ENCODE data around the gene PCNX2. TPM values are rescaled to one million over a fixed set of nuclear protein-coding genes. Genes with fewer than 3 reads are reported as not detected.

PCNX2 gene
- total and polyA plus RNA-seq, 2 of the 13 experiments (the other 11 are each of a cell fraction or from before 2014, with no cell fraction given) = 0.11 to 0.42 TPM

GRCh38 chr1:233244183-233244582, 51.3 kb downstream of the PCNX2 start:
- Histone ChIP-seq H3K4me3 (replicated peaks in 1 of 3; ENCODE audit: insufficient read depth in 1 of 3, low read depth in 2 of 3, low read length in 3 of 3) (no peak overlapping the region), H3K27ac (ENCODE audit: extremely low read length, insufficient read depth, low read length) (no peak overlapping the region), H4K20me1 (ENCODE audit: insufficient read depth, low read length) (no peaks in the 10 kb centered on the region), H2AFZ (ENCODE audit: low read length) (no peak overlapping the region), H3K27me3 (ENCODE audit: control insufficient read depth in 1 of 2, insufficient read depth in 2 of 2, low read length in 2 of 2) (no peaks in the 10 kb centered on the region; a peak in 1 of 5 replicates), H3K4me1 (ENCODE audit: insufficient read depth, low read length) (0 out of 2 replicates have a peak, but pooled peaks cover 16% of the 10 kb centered on the region), H3K36me3 (replicated peaks in 1 of 2; ENCODE audit: control insufficient read depth in 1 of 2, insufficient read depth in 2 of 2, low read length in 2 of 2) (no peaks in the 10 kb centered on the region), H3K9me3 (ENCODE audit: low read length) (no peaks in the 10 kb centered on the region), H3K9ac (ENCODE audit: insufficient read depth, low read depth, low read length) (no peak overlapping the region), H3K79me2 (ENCODE audit: insufficient read depth, low read length) (no peaks in the 10 kb centered on the region), H3K4me2 (ENCODE audit: low read depth, low read length) (no peak overlapping the region)
- DNase-seq (ENCODE audit: low spot score) = peak; percentile 10
- BruUV-seq (replicated peaks) = no TSS peak
- intact Hi-C loops (cut with micrococcal nuclease; ENCODE audit: unreplicated experiment) (loop anchor here (5.0 kb wide), 1 partner anchor 987 kb away; no protein-coding TSS in a partner anchor), in situ Hi-C loops (cut with HindIII; ENCODE audit: extremely low pct_ligation_motif_present, low pct_unique_long_range_greater_than_20kb) (loop anchor here (25.0 kb wide), 2 partner anchors 1382 to 1482 kb away; no protein-coding TSS in a partner anchor)
- WGBS (ENCODE audit: low lambda C conversion rate) = 12% methylated on average over 6 of the region's 6 CpGs
- ChIA-PET CTCF (ENCODE audit: low intra/inter-chr PET ratio, low total read pairs) (no interaction called here), POLR2A (no interaction called here)
- ATAC-seq = no peak
- no peak for FAIRE-seq
- TF ChIP-seq ZNF577 (CRISPR knock-in tag; IDR thresholded peaks at IDR 0.05; ENCODE audit: borderline replicate concordance, low read depth) (no peak), JARID2 (CRISPR knock-in tag; IDR thresholded peaks at IDR 0.05; ENCODE audit: insufficient replicate concordance) (no peak), ZC3H4 (CRISPR knock-in tag; IDR thresholded peaks at IDR 0.05; ENCODE audit: borderline replicate concordance) (no peak), GATAD2A (CRISPR knock-in tag; IDR thresholded peaks at IDR 0.05) (0 out of 2 replicates have a peak, but pooled peaks have one; percentile 23), ZNF484 (CRISPR knock-in tag; IDR thresholded peaks at IDR 0.05; ENCODE audit: borderline replicate concordance, low read depth) (no peak), ZNF282 (IDR thresholded peaks at IDR 0.05; ENCODE audit: partially characterized antibody) (no peak), SMAD3 (CRISPR knock-in tag; IDR thresholded peaks at IDR 0.05) (no peak), AGO1 (IDR thresholded peaks at IDR 0.05; ENCODE audit: low read depth, low read length, poor library complexity, severe bottlenecking) (no peak), TIGD3 (CRISPR knock-in tag; IDR thresholded peaks at IDR 0.05; ENCODE audit: borderline replicate concordance) (no peak), ZSCAN25 (CRISPR knock-in tag; IDR thresholded peaks at IDR 0.05) (no peak), SP5 (CRISPR knock-in tag; IDR thresholded peaks at IDR 0.05; ENCODE audit: borderline replicate concordance, low read depth) (no peak), JUND (CRISPR knock-in tag; IDR thresholded peaks at IDR 0.05) (no peak), ZNF703 (CRISPR knock-in tag; IDR thresholded peaks at IDR 0.05; ENCODE audit: borderline replicate concordance) (no peak), ZNF556 (CRISPR knock-in tag; IDR thresholded peaks at IDR 0.05; ENCODE audit: borderline replicate concordance) (no peak), PHF5A (CRISPR knock-in tag; IDR thresholded peaks at IDR 0.05; ENCODE audit: low read depth, unreplicated experiment) (no peak), ZNF34 (CRISPR knock-in tag; IDR thresholded peaks at IDR 0.05; ENCODE audit: borderline replicate concordance) (no peak), CREB3 (CRISPR knock-in tag; IDR thresholded peaks at IDR 0.05) (no peak), RNF219 (CRISPR knock-in tag; IDR thresholded peaks at IDR 0.05) (no peak), FOSL2 (CRISPR knock-in tag; IDR thresholded peaks at IDR 0.05) (peak; percentile 54), NONO (IDR thresholded peaks at IDR 0.05) (no peak), NONO (CRISPR knock-in tag; conservative IDR thresholded peaks at IDR 0.05) (no peak), ZNF264 (CRISPR knock-in tag; IDR thresholded peaks at IDR 0.05) (no peak), TAF15 (IDR thresholded peaks at IDR 0.05; ENCODE audit: low read depth, low read length, poor library complexity, severe bottlenecking) (no peak)
